ENCODE data around the gene ADAP1.

The ADAP1 gene

GRCh38 chr7:916291-916941, 38.1 kb downstream of the ADAP1 start:
- Histone ChIP-seq H3K79me2 (ENCODE audit: insufficient read depth, low read length) (no peaks in the 10 kb centered on the region), H4K20me1 (ENCODE audit: insufficient read depth, low read length, poor library complexity, severe bottlenecking) (no peaks in the 10 kb centered on the region)
- TF ChIP-seq EZH2phosphoT487 (IDR thresholded peaks at IDR 0.05; ENCODE audit: borderline replicate concordance), result no peak
- no peak for TF ChIP-seq CTCF (conservative IDR thresholded peaks at IDR 0.05; ENCODE audit: low read length)

GRCh38 chr7:915291-916218, 38.9 kb downstream of the ADAP1 start:
- Histone ChIP-seq H3K9ac (ENCODE audit: low read depth, low read length, poor library complexity, severe bottlenecking) (no peak overlapping the region), H3K4me2 (ENCODE audit: low read depth, low read length, poor library complexity, severe bottlenecking) (no peak overlapping the region), H3K9me2 (replicated peaks; ENCODE audit: low read depth, low read length) (no peaks in the 10 kb centered on the region), H3K27me3 (ENCODE audit: insufficient read depth, low read length, poor library complexity, severe bottlenecking) (no peaks in the 10 kb centered on the region), H3F3A (ENCODE audit: low read depth) (no peaks in the 10 kb centered on the region), H2AFZ (ENCODE audit: low read length) (no peak overlapping the region), H3K79me2 (ENCODE audit: insufficient read depth, low read length) (no peaks in the 10 kb centered on the region), H3K9me3 (ENCODE audit: insufficient read depth, low read depth, low read length) (no peaks in the 10 kb centered on the region), H4K20me1 (ENCODE audit: insufficient read depth, low read length, poor library complexity, severe bottlenecking) (no peaks in the 10 kb centered on the region), H3K4me1 (ENCODE audit: insufficient read depth, low read length, poor library complexity, severe bottlenecking) (peaks cover 3% of the 10 kb centered on the region), H3K36me3 (ENCODE audit: insufficient read depth, low read length) (no peaks in the 10 kb centered on the region), H3K4me3 (ENCODE audit: low read length, poor library complexity, severe bottlenecking) (no peak overlapping the region)
- TF ChIP-seq EZH2phosphoT487 (IDR thresholded peaks at IDR 0.05; ENCODE audit: borderline replicate concordance), result no peak
- TF ChIP-seq CTCF (conservative IDR thresholded peaks at IDR 0.05; ENCODE audit: low read length), result no peak

More at GRCh38 chr7:916291-916941, 38.1 kb downstream of the ADAP1 start:
- Histone ChIP-seq H3K27me3 (ENCODE audit: insufficient read depth, low read length, poor library complexity, severe bottlenecking) (no peaks in the 10 kb centered on the region), H3K9ac (ENCODE audit: low read depth, low read length, poor library complexity, severe bottlenecking) (no peak overlapping the region), H3K4me3 (ENCODE audit: low read length, poor library complexity, severe bottlenecking) (no peak overlapping the region), H3K36me3 (ENCODE audit: insufficient read depth, low read length) (no peaks in the 10 kb centered on the region), H3K9me3 (ENCODE audit: insufficient read depth, low read depth, low read length) (no peaks in the 10 kb centered on the region), H3F3A (ENCODE audit: low read depth) (no peaks in the 10 kb centered on the region), H2AFZ (ENCODE audit: low read length) (no peak overlapping the region), H3K9me2 (replicated peaks; ENCODE audit: low read depth, low read length) (no peaks in the 10 kb centered on the region), H3K4me1 (ENCODE audit: insufficient read depth, low read length, poor library complexity, severe bottlenecking) (peaks cover 12% of the 10 kb centered on the region), H3K4me2 (ENCODE audit: low read depth, low read length, poor library complexity, severe bottlenecking) (no peak overlapping the region)

- Histone ChIP-seq H3K4me3 (ENCODE audit: low read length, poor library complexity, severe bottlenecking) (no peak overlapping the region), H3F3A (ENCODE audit: low read depth) (no peaks in the 10 kb centered on the region), H3K9me2 (replicated peaks; ENCODE audit: low read depth, low read length) (no peaks in the 10 kb centered on the region), H4K20me1 (ENCODE audit: insufficient read depth, low read length, poor library complexity, severe bottlenecking) (no peaks in the 10 kb centered on the region), H3K4me2 (ENCODE audit: low read depth, low read length, poor library complexity, severe bottlenecking) (no peak overlapping the region), H3K79me2 (ENCODE audit: insufficient read depth, low read length) (no peaks in the 10 kb centered on the region), H3K36me3 (ENCODE audit: insufficient read depth, low read length) (no peaks in the 10 kb centered on the region), H3K4me1 (ENCODE audit: insufficient read depth, low read length, poor library complexity, severe bottlenecking) (peaks cover 3% of the 10 kb centered on the region), H2AFZ (ENCODE audit: low read length) (no peak overlapping the region), H3K9me3 (ENCODE audit: insufficient read depth, low read depth, low read length) (no peaks in the 10 kb centered on the region), H3K9ac (ENCODE audit: low read depth, low read length, poor library complexity, severe bottlenecking) (no peak overlapping the region), H3K27me3 (ENCODE audit: insufficient read depth, low read length, poor library complexity, severe bottlenecking) (no peaks in the 10 kb centered on the region)
- no peak for TF ChIP-seq EZH2phosphoT487 (IDR thresholded peaks at IDR 0.05; ENCODE audit: borderline replicate concordance)
- no peak for TF ChIP-seq CTCF (conservative IDR thresholded peaks at IDR 0.05; ENCODE audit: low read length)
Observed at GRCh38 chr7:914521-915194, 39.8 kb downstream of the ADAP1 start.

Measured in Loucy (cell line).